GM12865 (cell line): ENCODE data around the gene LARP1.

Source experiments
- DNase-seq: peaks from one replicate; pipeline ENCODE4 v3.0.0; 2010; ENCODE audit warnings: low read depth
- H3K4me3 ChIP-seq: 2 replicates; pipeline ENCODE4 v1.5.1; 2011; ENCODE audit warnings: mild to moderate bottlenecking, low read depth, low read length, control low read depth
- TF ChIP-seq, protein P1 (sequence below): IDR thresholded peaks from 2 replicates; pipeline ENCODE4 v1.5.1; 2011; ENCODE audit warnings: low read length, control low read depth, low read depth, inconsistent platforms; ENCODE audit not compliant: insufficient read depth; ENCODE audit errors: missing control alignments

LARP1 gene

DNA sequence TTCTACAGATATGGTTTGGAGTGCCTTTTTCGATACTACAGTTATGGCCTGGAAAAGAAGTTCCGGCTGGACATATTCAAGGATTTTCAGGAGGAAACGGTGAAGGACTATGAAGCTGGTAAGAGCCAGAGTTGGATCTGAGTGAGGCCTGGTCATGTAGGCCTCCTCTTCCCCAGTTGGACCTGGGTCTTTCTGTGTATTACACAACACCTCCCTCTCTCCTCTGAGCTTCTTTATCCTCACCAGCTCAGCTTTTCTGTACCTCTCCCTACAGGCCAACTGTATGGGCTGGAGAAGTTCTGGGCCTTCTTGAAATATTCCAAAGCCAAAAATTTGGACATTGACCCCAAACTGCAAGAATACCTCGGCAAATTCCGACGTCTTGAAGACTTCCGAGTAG is 56.1 kb downstream of the LARP1 start:
- no peak for DNase-seq
- TF ChIP-seq, protein P1, sequence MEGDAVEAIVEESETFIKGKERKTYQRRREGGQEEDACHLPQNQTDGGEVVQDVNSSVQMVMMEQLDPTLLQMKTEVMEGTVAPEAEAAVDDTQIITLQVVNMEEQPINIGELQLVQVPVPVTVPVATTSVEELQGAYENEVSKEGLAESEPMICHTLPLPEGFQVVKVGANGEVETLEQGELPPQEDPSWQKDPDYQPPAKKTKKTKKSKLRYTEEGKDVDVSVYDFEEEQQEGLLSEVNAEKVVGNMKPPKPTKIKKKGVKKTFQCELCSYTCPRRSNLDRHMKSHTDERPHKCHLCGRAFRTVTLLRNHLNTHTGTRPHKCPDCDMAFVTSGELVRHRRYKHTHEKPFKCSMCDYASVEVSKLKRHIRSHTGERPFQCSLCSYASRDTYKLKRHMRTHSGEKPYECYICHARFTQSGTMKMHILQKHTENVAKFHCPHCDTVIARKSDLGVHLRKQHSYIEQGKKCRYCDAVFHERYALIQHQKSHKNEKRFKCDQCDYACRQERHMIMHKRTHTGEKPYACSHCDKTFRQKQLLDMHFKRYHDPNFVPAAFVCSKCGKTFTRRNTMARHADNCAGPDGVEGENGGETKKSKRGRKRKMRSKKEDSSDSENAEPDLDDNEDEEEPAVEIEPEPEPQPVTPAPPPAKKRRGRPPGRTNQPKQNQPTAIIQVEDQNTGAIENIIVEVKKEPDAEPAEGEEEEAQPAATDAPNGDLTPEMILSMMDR = no peak
- no peak overlapping the region for H3K4me3 ChIP-seq

DNA sequence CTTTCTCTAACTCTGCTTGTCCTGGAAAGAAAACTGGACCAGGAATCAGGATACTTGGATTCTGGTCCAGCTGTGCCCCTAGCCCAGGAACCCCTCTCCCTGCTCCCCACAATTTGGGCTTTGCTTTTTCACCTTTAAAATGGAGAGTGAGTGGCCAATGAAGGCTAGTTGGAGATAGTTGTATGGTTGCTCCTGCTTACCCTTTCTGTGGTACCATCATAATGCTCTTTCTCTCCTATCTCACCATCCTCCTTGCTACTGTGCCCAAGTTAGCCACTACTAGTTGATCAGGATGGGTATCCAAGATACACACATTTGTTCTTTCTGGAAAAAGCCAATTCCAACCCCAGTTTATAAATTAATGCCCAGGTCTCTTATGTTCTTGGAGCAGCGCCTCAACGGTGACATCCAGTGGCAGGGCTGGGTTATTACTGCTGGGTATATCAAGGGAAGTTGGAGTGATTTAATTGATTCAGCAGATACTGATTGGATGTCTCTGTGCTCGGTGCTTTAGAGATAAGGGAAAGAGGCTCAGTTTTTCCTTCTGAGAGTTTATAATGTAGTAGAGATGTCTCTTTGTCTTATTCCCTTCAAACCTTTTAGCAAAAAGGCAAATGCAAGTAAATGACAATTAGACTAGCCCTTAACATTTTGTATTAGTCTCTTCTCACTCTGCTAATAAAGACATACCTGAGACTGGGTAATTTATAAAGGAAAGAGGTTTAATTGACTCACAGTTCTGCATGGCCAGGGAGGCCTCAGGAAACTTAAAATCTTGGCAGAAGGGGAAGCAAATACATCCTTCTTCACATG is 56.7 kb downstream of the LARP1 start:
- H3K4me3 ChIP-seq = no peak overlapping the region
- TF ChIP-seq, protein P1 = peak; percentile 77
- peak; percentile 75 for DNase-seq

DNA sequence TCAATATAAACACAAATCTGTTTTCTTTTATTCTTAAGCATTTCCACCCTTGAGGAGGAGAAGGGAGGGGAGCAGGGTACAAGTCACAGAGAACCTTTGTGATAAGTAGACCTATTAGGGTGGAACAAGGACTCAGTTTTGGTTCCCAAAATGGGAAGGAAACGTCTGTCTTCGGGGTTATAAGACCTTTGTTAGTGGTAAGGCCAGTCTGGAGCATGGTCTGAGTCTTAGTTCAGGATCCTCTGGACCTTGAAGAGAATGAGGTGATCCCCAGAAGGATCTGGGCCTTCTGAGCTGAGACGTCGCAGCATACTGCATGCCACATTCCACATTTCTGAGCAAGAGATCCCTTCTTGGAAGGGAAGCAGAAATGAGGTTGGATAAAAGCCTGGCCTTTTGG is 58.0 kb downstream of the LARP1 start:
- H3K4me3 ChIP-seq = no peak overlapping the region
- TF ChIP-seq, protein P1 = no peak
- no peak for DNase-seq

DNA sequence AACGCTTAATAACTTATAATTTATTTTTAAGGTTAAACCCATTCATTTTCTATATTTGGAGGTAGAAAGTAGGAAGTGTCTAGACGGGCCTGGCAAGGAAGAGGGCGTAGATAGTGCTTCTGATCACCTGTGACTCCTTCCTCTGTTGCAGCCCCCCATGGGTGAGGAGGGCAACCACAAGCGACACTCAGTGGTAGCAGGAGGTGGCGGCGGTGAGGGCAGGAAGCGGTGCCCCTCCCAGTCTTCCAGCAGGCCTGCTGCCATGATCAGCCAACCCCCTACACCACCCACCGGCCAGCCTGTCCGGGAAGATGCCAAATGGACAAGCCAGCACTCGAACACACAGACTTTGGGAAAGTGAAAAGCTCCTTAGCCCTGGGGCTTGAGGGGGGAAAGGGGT is 58.6 kb downstream of the LARP1 start:
- no peak for DNase-seq
- TF ChIP-seq, protein P1 = no peak
- no peak overlapping the region for H3K4me3 ChIP-seq

DNA sequence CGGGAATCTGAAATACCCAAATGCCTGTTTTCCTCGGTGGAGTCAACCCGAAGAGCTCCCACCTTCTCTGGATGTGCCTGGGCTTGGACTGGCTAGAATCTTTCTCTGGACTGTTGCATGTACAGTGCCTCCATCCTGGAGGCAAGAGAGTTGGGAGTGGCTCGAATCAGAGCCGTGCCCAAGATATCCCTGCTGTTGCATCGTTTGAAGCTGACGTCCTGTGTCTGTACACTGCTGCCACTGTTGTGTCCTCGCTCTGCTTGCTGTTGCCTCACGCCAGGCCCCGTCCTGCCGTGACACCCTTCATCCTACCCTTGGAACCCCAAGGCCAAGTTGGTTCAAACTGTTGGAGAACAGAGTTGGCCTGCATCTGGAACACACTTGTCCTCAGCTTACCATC is 59.8 kb downstream of the LARP1 start:
- no peak for DNase-seq
- no peak overlapping the region for H3K4me3 ChIP-seq
- TF ChIP-seq, protein P1 = no peak

DNA sequence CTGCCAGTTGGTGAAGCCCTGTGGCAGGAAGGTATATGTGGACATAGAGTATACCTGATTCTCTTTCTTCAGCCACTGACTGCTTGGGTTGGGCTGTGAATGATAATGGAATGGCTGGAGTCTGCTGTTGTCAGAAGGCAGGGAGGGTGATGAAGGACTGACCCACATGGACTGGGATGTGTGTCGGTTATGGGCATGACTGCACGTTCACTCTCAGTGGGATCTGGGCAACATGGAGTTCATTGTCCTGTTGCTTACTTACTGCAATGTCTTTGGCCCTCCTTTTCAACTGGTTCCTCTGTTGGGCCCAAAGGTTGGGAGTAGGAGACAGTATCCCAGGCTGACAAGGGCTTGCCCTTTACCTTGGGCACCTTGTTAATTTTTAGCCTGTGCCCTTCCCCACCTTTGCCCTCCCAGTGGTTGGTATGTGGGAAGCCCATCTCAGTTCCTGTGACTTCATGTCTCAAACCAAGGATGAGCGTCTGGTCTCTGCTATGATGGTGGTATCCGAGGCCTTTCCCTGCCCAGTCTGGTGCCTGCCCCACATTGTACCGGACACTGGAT is 60.6 kb downstream of the LARP1 start:
- TF ChIP-seq, protein P1 = no peak
- no peak overlapping the region for H3K4me3 ChIP-seq
- no peak for DNase-seq
